Suprapubic skin (tissue), 3 donors: ENCODE data around the gene CDC25A.

ENCODE experiments used
- POLR2A ChIP-seq, 2 donors: fragments of 450-650 bp; IDR thresholded peaks; one replicate each; pipeline ENCODE4 v1.6.1; 2017; ENCODE audit warnings: antibody characterized with exemption in 2 of 2, mild to moderate bottlenecking in 2 of 2, moderate library complexity in 2 of 2
- TF ChIP-seq, protein P1 (sequence below), 2 donors: fragments of 200-600 bp in 1 of 2; fragments of 450-650 bp in 1 of 2; sonication (generic) in 1 of 2; IDR thresholded peaks; one replicate each; pipeline ENCODE4 v1.5.1; 2016 to 2019; ENCODE audit warnings: antibody characterized with exemption in 2 of 2, mild to moderate bottlenecking in 1 of 2, moderate library complexity in 1 of 2

DNA sequence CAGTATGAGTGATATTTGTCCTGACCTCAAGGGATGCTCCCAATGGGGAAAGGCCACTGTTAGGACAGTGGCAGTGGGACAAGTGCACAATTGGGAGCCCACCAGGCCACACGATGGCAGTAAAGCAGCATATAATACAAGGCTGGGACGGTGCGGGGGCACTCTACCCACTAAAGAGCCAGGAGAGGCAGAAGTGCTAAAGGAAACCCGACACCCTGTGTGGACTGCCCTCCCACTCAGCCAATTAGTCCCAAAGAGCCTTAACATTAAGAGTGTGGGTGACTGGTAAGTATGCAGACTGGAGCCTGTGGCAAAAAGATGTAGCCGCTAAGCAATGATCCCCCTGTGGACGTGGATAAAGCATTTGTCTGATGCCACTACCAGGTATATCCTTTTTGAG, 44.5 kb upstream of the CDC25A start:
- TF ChIP-seq POLR2A (IDR thresholded peaks at IDR 0.05): no peak
- TF ChIP-seq, protein P1, sequence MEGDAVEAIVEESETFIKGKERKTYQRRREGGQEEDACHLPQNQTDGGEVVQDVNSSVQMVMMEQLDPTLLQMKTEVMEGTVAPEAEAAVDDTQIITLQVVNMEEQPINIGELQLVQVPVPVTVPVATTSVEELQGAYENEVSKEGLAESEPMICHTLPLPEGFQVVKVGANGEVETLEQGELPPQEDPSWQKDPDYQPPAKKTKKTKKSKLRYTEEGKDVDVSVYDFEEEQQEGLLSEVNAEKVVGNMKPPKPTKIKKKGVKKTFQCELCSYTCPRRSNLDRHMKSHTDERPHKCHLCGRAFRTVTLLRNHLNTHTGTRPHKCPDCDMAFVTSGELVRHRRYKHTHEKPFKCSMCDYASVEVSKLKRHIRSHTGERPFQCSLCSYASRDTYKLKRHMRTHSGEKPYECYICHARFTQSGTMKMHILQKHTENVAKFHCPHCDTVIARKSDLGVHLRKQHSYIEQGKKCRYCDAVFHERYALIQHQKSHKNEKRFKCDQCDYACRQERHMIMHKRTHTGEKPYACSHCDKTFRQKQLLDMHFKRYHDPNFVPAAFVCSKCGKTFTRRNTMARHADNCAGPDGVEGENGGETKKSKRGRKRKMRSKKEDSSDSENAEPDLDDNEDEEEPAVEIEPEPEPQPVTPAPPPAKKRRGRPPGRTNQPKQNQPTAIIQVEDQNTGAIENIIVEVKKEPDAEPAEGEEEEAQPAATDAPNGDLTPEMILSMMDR (IDR thresholded peaks at IDR 0.05): peak; percentile 30 to 48
